ENCODE measurements around the gene DOCK11. TPM values are rescaled to one million over a fixed set of nuclear protein-coding genes. Genes with fewer than 3 reads are reported as not detected.

DOCK11 gene
- total RNA-seq, 2 donors from 2014 or later: 3.1 to 3.4 TPM

DNA sequence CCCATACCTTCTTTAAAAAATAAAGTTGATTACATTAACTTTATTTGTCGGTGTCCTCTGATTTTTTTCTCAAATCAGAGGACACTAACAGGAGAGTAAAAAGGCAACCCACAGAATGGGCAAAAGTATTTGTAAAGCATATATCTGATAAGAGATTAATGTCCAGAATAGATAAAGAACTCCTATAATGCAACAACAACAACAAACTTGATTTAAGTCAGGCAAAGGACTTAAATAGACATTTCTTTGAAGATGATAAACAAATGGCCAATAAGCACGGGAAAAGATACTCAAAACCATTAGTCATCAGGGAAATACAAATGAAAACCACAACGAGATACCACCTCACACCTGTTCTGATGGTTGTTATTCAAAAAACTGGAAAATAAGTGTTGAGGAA lies 28.7 kb downstream of the DOCK11 start:
- no peaks in the 10 kb centered on the region for H3K27me3 ChIP-seq (ENCODE audit: control insufficient read depth, insufficient read depth, low read length, poor library complexity, severe bottlenecking)
- Mint-ChIP-seq H3K4me1 (peaks cover 8% of the 10 kb centered on the region), H3K27ac (no peak overlapping the region), H3K9me3 (peaks cover 62% of the 10 kb centered on the region), H3K36me3 (ENCODE audit: low read depth) (no peaks in the 10 kb centered on the region), H3K4me3 (no peak overlapping the region), H3K27me3 (ENCODE audit: insufficient read depth) (peaks cover 8% of the 10 kb centered on the region)
- H3K27ac ChIP-seq (ENCODE audit: low read depth, low read length): no peak overlapping the region
- WGBS, 2 experiments (ENCODE audit: insufficient coverage in 1 of 2, insufficient read length in 1 of 2): 91% methylated on average over 3 of the region's 3 CpGs; no CpG with 5 or more reads in 1 of the 2 experiments
- no peaks in the 10 kb centered on the region for H3K9me3 ChIP-seq (ENCODE audit: control insufficient read depth, low read length)
- no peak overlapping the region for H3K4me3 ChIP-seq (ENCODE audit: low read length)
- no peaks in the 10 kb centered on the region for H3K36me3 ChIP-seq (ENCODE audit: control insufficient read depth, insufficient read depth, low read length)
- H3K9ac ChIP-seq (ENCODE audit: extremely low read depth, low read length, poor library complexity, severe bottlenecking): no peak overlapping the region
- TF ChIP-seq, protein P1, sequence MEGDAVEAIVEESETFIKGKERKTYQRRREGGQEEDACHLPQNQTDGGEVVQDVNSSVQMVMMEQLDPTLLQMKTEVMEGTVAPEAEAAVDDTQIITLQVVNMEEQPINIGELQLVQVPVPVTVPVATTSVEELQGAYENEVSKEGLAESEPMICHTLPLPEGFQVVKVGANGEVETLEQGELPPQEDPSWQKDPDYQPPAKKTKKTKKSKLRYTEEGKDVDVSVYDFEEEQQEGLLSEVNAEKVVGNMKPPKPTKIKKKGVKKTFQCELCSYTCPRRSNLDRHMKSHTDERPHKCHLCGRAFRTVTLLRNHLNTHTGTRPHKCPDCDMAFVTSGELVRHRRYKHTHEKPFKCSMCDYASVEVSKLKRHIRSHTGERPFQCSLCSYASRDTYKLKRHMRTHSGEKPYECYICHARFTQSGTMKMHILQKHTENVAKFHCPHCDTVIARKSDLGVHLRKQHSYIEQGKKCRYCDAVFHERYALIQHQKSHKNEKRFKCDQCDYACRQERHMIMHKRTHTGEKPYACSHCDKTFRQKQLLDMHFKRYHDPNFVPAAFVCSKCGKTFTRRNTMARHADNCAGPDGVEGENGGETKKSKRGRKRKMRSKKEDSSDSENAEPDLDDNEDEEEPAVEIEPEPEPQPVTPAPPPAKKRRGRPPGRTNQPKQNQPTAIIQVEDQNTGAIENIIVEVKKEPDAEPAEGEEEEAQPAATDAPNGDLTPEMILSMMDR (conservative IDR thresholded peaks at IDR 0.05): no peak
- DNase-seq: no peak
- H3K4me1 ChIP-seq (ENCODE audit: control insufficient read depth, insufficient read depth, low read length): no peaks in the 10 kb centered on the region

DNA sequence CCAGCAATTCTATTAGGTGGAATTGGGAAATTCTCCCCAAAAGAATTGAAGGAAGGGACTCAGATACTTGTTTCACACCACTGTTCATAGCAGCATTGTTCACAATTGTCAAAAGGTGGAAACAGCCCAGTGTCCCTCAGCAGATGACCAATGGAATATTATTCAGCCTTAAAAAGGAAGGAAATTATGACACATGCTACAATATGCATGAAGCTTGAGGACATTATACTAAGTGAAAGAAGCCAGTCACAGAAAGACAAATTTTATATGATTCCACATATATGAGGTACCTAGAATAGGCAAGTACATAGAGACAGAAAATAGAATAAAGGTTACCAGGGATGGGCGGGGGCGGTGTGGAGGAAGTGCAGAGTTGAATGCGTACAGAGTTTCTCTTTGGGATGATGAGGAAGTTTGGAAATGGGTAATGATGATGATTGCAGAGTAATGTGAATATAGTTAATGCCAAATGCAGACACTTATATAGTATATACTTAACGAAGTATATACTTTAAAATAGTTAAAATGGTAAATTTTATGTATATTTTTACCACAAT lies 29.6 kb downstream of the DOCK11 start:
- no peaks in the 10 kb centered on the region for H3K36me3 ChIP-seq (ENCODE audit: control insufficient read depth, insufficient read depth, low read length)
- Mint-ChIP-seq H3K4me1 (peaks cover 8% of the 10 kb centered on the region), H3K27ac (no peak overlapping the region), H3K9me3 (peaks cover 69% of the 10 kb centered on the region), H3K36me3 (ENCODE audit: low read depth) (no peaks in the 10 kb centered on the region), H3K27me3 (ENCODE audit: insufficient read depth) (peaks cover 13% of the 10 kb centered on the region), H3K4me3 (no peak overlapping the region)
- WGBS, 2 experiments (ENCODE audit: insufficient coverage in 1 of 2, insufficient read length in 1 of 2): 97% methylated on average over 3 of the region's 4 CpGs; no CpG with 5 or more reads in 1 of the 2 experiments
- no peak overlapping the region for H3K4me3 ChIP-seq (ENCODE audit: low read length)
- no peak overlapping the region for H3K27ac ChIP-seq (ENCODE audit: low read depth, low read length)
- H3K27me3 ChIP-seq (ENCODE audit: control insufficient read depth, insufficient read depth, low read length, poor library complexity, severe bottlenecking): no peaks in the 10 kb centered on the region
- no peak overlapping the region for H3K9ac ChIP-seq (ENCODE audit: extremely low read depth, low read length, poor library complexity, severe bottlenecking)
- TF ChIP-seq, protein P1 (conservative IDR thresholded peaks at IDR 0.05): no peak
- no peaks in the 10 kb centered on the region for H3K9me3 ChIP-seq (ENCODE audit: control insufficient read depth, low read length)
- no peak for DNase-seq
- H3K4me1 ChIP-seq (ENCODE audit: control insufficient read depth, insufficient read depth, low read length): no peaks in the 10 kb centered on the region

DNA sequence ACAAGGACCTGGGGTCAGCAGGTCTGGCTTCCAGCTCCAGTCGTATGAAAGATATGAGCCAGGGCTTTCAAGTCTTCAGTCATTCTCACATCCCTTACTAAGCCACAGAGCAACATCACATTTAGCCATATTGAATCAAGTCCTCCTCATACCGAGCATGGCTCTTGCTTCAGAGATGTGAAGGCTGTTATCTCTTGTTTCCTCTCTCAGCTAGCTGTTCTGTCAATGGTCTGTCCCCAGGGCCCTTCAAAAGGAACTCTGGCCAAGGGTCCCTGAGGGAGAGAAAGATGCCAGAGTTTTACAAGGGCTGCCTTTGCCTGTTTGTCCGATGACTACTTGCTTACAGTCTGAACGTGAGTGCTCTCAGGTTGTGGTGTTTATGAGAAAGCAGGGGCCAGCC lies 30.5 kb downstream of the DOCK11 start:
- H3K27ac Mint-ChIP-seq: no peak overlapping the region
- no peaks in the 10 kb centered on the region for H3K36me3 Mint-ChIP-seq (ENCODE audit: low read depth)
- no peaks in the 10 kb centered on the region for H3K4me1 ChIP-seq (ENCODE audit: control insufficient read depth, insufficient read depth, low read length)
- TF ChIP-seq, protein P1 (conservative IDR thresholded peaks at IDR 0.05): no peak
- H3K36me3 ChIP-seq (ENCODE audit: control insufficient read depth, insufficient read depth, low read length): no peaks in the 10 kb centered on the region
- H3K4me3 ChIP-seq (ENCODE audit: low read length): no peak overlapping the region
- no peak overlapping the region for H3K4me3 Mint-ChIP-seq
- no peak overlapping the region for H3K9ac ChIP-seq (ENCODE audit: extremely low read depth, low read length, poor library complexity, severe bottlenecking)
- peaks cover 8% of the 10 kb centered on the region for H3K4me1 Mint-ChIP-seq
- H3K27ac ChIP-seq (ENCODE audit: low read depth, low read length): no peak overlapping the region
- no peaks in the 10 kb centered on the region for H3K9me3 ChIP-seq (ENCODE audit: control insufficient read depth, low read length)
- H3K27me3 ChIP-seq (ENCODE audit: control insufficient read depth, insufficient read depth, low read length, poor library complexity, severe bottlenecking): no peaks in the 10 kb centered on the region
- DNase-seq: no peak
- H3K9me3 Mint-ChIP-seq: peaks cover 73% of the 10 kb centered on the region
- 67 to 86% methylated on average over 1 to 4 of the region's 4 CpGs for WGBS, 2 experiments (ENCODE audit: insufficient coverage in 1 of 2, insufficient read length in 1 of 2)
- peaks cover 19% of the 10 kb centered on the region for H3K27me3 Mint-ChIP-seq (ENCODE audit: insufficient read depth)
